Measurements from ENCODE around the gene ZCCHC2. TPM values are rescaled to one million over a fixed set of nuclear protein-coding genes. Genes with fewer than 3 reads are reported as not detected.

ZCCHC2 gene
- total RNA-seq, 1 donor from 2014 or later = 18.5 TPM

- no peaks in the 10 kb centered on the region for H3K36me3 Mint-ChIP-seq (ENCODE audit: insufficient read depth)
- H3K4me3 Mint-ChIP-seq (ENCODE audit: low read depth) = peak overlapping the region; percentile 81
- H3K27ac Mint-ChIP-seq = no peak overlapping the region
- DNase-seq (ENCODE audit: low spot score, unreplicated experiment) = peak; percentile 42
- no peaks in the 10 kb centered on the region for H3K9me3 Mint-ChIP-seq (ENCODE audit: low read depth)
- H3K27me3 Mint-ChIP-seq = peaks cover 6% of the 10 kb centered on the region
- TF ChIP-seq CTCF (IDR thresholded peaks at IDR 0.05; ENCODE audit: unreplicated experiment) = no peak
- H3K4me1 Mint-ChIP-seq (ENCODE audit: low read depth) = peaks cover 23% of the 10 kb centered on the region
Observed at GRCh38 chr18:62523631-62524439, 1.0 kb downstream of the ZCCHC2 start.

GRCh38 chr18:62524440-62525200 is 1.8 kb downstream of the ZCCHC2 start:
- TF ChIP-seq CTCF (IDR thresholded peaks at IDR 0.05; ENCODE audit: unreplicated experiment) = no peak

GRCh38 chr18:62525608-62526007 is 2.8 kb downstream of the ZCCHC2 start:
- H3K4me3 Mint-ChIP-seq (ENCODE audit: low read depth) = peak overlapping the region; percentile 81
- no peak for TF ChIP-seq CTCF (IDR thresholded peaks at IDR 0.05; ENCODE audit: unreplicated experiment)
- H3K27me3 Mint-ChIP-seq = peaks cover under 1% of the 10 kb centered on the region
- H3K4me1 Mint-ChIP-seq (ENCODE audit: low read depth) = peaks cover 23% of the 10 kb centered on the region
- DNase-seq (ENCODE audit: low spot score, unreplicated experiment) = no peak
- no peaks in the 10 kb centered on the region for H3K9me3 Mint-ChIP-seq (ENCODE audit: low read depth)
- H3K36me3 Mint-ChIP-seq (ENCODE audit: insufficient read depth) = no peaks in the 10 kb centered on the region
- peak overlapping the region; percentile 91 for H3K27ac Mint-ChIP-seq

More at GRCh38 chr18:62524440-62525200, 1.8 kb downstream of the ZCCHC2 start:
- Mint-ChIP-seq H3K27me3 (peaks cover 5% of the 10 kb centered on the region), H3K9me3 (ENCODE audit: low read depth) (no peaks in the 10 kb centered on the region), H3K27ac (peak overlapping the region; percentile 91), H3K4me1 (ENCODE audit: low read depth) (peaks cover 23% of the 10 kb centered on the region), H3K36me3 (ENCODE audit: insufficient read depth) (no peaks in the 10 kb centered on the region), H3K4me3 (ENCODE audit: low read depth) (peak overlapping the region; percentile 81)
- DNase-seq (ENCODE audit: low spot score, unreplicated experiment) = peak; percentile 42

GRCh38 chr18:62526098-62527025 is 3.5 kb downstream of the ZCCHC2 start:
- peak overlapping the region; percentile 81 for H3K4me3 Mint-ChIP-seq (ENCODE audit: low read depth)
- peaks cover 27% of the 10 kb centered on the region for H3K4me1 Mint-ChIP-seq (ENCODE audit: low read depth)
- peak; percentile 60 for DNase-seq (ENCODE audit: low spot score, unreplicated experiment)
- TF ChIP-seq CTCF (IDR thresholded peaks at IDR 0.05; ENCODE audit: unreplicated experiment) = no peak
- H3K27ac Mint-ChIP-seq = peak overlapping the region; percentile 91
- H3K36me3 Mint-ChIP-seq (ENCODE audit: insufficient read depth) = peaks cover 2% of the 10 kb centered on the region
- H3K9me3 Mint-ChIP-seq (ENCODE audit: low read depth) = no peaks in the 10 kb centered on the region
- no peaks in the 10 kb centered on the region for H3K27me3 Mint-ChIP-seq

All from progenitor cell of endocrine pancreas (in vitro differentiated cells).